HL-60 (cell line): ENCODE data around the gene RGS6.

Experiments
- GABPA ChIP-seq: IDR thresholded peaks from 2 replicates; pipeline ENCODE4 v1.6.1; 2012; ENCODE audit warnings: low read depth
- POLR2AphosphoS5 ChIP-seq: IDR thresholded peaks from 2 replicates; pipeline ENCODE4 v1.6.1; 2012; ENCODE audit warnings: low read depth
- REST ChIP-seq: IDR thresholded peaks from 2 replicates; pipeline ENCODE4 v1.6.1; 2012; ENCODE audit warnings: low read depth; ENCODE audit not compliant: insufficient replicate concordance
- TF ChIP-seq, protein P1 (sequence below): IDR thresholded peaks from one replicate; pipeline ENCODE4 v1.5.1; 2011; ENCODE audit warnings: low read length, control low read depth, inconsistent platforms; ENCODE audit not compliant: insufficient read depth

DNA sequence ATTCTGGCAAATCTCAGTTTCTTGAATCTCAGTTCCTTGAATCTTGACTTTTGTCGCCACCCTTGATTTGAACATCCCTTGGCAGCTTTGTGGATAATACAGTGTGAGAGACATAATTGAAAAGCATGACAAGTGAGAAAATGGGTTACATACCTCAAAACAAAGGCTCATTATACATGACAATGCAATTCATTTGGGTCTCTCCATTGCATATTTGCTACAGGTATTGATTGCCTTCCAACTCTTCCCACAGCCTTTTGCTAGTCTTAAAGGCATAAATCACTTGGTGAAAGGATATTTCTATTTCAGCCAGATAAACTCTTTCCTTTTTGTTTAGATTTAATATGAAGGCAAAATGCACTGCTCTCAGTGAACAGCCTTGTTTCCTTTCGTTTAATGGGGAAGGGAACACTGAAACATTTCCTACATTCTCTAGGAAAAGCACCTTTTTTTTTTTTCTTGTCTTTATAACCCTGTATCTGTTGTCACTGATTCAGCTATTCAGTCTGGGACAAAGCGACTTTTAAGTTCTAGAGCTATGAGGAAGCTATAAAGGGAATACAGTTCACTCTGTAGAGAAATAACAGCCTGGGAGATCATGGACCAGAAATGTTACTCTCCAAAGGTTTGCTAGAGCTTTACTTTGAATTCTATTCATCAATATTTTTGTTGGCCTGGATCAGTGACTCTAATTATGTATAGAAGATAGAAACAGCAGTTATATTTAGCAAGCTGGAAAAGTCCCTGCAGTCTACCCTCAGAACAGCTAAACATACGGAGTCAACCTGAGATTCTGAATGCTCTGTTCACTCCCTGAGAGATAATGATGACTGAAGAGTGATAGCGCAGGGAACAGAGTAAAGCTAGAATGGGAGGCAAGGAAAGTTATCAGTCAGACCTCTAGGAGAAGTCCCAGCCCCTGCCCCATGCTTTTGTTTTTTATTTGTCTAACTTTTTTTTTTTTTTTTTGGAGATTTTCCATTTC lies 311.4 kb downstream of the RGS6 start:
- TF ChIP-seq, protein P1, sequence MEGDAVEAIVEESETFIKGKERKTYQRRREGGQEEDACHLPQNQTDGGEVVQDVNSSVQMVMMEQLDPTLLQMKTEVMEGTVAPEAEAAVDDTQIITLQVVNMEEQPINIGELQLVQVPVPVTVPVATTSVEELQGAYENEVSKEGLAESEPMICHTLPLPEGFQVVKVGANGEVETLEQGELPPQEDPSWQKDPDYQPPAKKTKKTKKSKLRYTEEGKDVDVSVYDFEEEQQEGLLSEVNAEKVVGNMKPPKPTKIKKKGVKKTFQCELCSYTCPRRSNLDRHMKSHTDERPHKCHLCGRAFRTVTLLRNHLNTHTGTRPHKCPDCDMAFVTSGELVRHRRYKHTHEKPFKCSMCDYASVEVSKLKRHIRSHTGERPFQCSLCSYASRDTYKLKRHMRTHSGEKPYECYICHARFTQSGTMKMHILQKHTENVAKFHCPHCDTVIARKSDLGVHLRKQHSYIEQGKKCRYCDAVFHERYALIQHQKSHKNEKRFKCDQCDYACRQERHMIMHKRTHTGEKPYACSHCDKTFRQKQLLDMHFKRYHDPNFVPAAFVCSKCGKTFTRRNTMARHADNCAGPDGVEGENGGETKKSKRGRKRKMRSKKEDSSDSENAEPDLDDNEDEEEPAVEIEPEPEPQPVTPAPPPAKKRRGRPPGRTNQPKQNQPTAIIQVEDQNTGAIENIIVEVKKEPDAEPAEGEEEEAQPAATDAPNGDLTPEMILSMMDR, result no peak
- TF ChIP-seq POLR2AphosphoS5 (no peak), REST (no peak), GABPA (no peak)
